ENCODE results near the gene CNPY4.
"Not testable (repeated sequence)": the region's sequence is repeated elsewhere in the genome, so short reads cannot be mapped to it uniquely, and the experiment has no call there.

The CNPY4 gene

GRCh38 chr7:100119970-100120732 is 717 bp downstream of the CNPY4 start:
- DNase-seq: peak; percentile 81

GRCh38 chr7:100120733-100121036 is 1.3 kb downstream of the CNPY4 start:
- no peak for DNase-seq

GRCh38 chr7:100122067-100122466 is 2.6 kb downstream of the CNPY4 start:
- DNase-seq: no peak

GRCh38 chr7:100122568-100122967 is 3.1 kb downstream of the CNPY4 start:
- DNase-seq: no peak

- DNase-seq: no peak
Observed at GRCh38 chr7:100124301-100125230, 5.1 kb downstream of the CNPY4 start.

- DNase-seq: no peak
Observed at GRCh38 chr7:100126239-100126930, 7.0 kb downstream of the CNPY4 start.

- peak; percentile 94 for DNase-seq
Observed at GRCh38 chr7:100126931-100127865, 7.8 kb downstream of the CNPY4 start, which contains the start of gene MBLAC1. MBLAC1 (plus strand) TSS chr7:100126967; CDS start chr7:100127396, 429 bp downstream.

- DNase-seq: peak; percentile 45
Observed at GRCh38 chr7:100127866-100128636, 8.6 kb downstream of the CNPY4 start.

DNA sequence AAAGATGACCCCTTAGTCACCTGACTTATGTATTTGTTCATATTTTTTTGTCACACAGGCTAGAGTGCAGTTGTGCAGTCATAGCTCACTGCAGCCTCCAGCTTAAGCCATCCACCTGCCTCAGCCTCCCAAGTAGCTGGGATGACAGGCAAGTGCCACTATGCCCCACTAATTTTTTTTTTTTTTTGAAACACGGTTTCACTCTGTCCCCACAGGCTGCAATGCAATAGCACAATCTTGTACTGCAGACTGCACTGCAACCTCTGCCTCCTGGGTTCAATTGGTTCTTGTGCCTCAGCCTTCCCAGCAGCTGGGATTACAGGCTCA is 9.2 kb downstream of the CNPY4 start:
- no peak for DNase-seq

GRCh38 chr7:100130220-100130607 is 10.8 kb downstream of the CNPY4 start:
- DNase-seq: not testable (repeated sequence)

- peak; percentile 92 for DNase-seq
Observed at GRCh38 chr7:100130608-100131453, 11.4 kb downstream of the CNPY4 start.

GRCh38 chr7:100132126-100132525 is 12.7 kb downstream of the CNPY4 start:
- no peak for DNase-seq

DNA sequence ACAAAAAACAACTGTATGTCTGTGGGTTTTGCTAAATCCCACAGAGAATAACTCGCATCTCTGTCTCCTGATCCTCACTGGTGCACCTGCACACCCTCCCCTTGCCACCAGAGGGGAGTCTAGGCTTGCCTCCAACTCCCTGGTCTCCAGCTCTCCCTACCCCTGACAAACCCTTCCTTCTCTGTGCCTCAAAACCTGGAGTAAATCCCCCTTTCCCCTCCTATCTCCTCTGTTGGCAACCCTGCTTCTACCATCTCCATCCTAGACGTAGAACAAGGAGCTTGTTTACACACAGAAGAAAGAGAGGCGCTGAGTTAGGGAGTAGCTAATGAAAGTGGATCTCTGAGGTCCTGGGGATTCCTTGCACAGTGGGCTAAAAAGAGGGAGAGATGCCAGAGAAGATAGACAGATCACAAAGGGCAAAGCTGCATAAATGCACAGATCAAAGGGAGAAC is 13.3 kb downstream of the CNPY4 start:
- peak; percentile 79 for DNase-seq

GRCh38 chr7:100137851-100138760 is 18.7 kb downstream of the CNPY4 start:
- peak; percentile 36 for DNase-seq

- DNase-seq: no peak
Observed at GRCh38 chr7:100141555-100141949, 22.1 kb downstream of the CNPY4 start.

DNA sequence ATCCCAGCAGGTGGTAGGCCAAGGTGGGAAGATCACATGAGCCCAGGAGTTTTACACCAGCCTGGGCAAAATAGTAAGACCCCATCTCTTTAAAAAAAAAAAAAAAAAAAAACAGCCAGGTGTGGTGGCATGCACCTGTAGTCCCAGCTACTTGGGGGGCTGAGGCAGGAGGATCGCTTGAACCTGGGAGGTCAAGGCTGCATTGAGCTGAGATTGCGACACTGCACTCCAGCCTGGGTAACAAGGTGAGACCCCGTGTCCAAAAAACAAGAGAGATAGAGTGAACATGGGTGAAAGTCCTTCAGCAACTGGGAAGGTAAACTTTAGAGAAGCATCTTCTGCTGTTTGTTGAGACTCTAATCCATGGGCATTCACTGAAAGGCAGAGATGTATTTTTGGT is 23.0 kb downstream of the CNPY4 start:
- no peak for DNase-seq

DNA sequence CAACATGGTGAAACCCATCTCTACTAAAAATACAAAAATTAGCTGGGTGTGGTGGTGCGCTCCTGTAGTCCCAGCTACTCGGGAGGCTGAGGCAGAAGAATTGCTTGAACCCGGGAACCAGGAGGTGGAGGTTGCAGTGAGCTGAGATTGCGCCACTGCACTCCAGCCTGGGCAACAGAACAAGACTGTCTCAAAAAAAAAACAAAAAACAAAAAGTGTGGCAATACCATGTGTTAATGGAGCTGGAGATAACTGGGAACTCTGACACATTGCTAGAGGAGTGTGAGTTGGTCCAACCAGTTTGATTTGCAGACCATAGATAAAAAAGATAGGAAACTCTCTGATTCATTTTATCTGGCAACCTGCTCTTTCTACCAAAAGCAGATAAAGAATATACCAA is 26.9 kb downstream of the CNPY4 start:
- not testable (repeated sequence) for DNase-seq

- DNase-seq: no peak
Observed at GRCh38 chr7:100147278-100147677, 27.8 kb downstream of the CNPY4 start.

DNA sequence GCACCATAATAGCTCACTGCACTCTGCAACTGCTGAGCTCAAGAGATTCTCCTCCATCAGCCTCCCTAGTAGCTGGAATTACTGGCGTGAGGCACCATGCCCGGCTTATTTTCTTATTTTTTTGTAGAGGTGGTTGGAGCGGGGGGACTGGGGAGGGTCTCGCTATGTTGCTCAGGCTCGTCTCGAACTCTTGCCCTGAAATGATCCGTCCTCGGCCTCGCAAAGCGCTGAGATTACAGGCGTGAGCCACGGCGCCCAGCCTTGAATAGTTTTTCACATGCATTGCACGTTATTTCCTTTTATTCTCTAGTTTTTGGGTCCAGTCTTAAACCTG is 28.8 kb downstream of the CNPY4 start:
- no peak for DNase-seq

Data from CD4-positive, alpha-beta T cell treated with Interleukin-17A for 4 hours (primary cell).